Femur (tissue), 1 donor: ENCODE data around the gene SAMD8.
A peak's percentile ranks its signal among the peaks of the same experiment; 100 is the strongest.
"Not testable (repeated sequence)": the region's sequence is repeated elsewhere in the genome, so short reads cannot be mapped to it uniquely, and the experiment has no call there.

Experiments used
- DNase-seq: peaks from one replicate; pipeline ENCODE4 v3.0.0-alpha.2; 2017

Gene SAMD8

GRCh38 chr10:75197066-75197465 lies 85.6 kb downstream of the SAMD8 start:
- no peak for DNase-seq

GRCh38 chr10:75197906-75198305 lies 86.5 kb downstream of the SAMD8 start:
- no peak for DNase-seq

GRCh38 chr10:75199949-75200348 lies 88.5 kb downstream of the SAMD8 start:
- not testable (repeated sequence) for DNase-seq

DNA sequence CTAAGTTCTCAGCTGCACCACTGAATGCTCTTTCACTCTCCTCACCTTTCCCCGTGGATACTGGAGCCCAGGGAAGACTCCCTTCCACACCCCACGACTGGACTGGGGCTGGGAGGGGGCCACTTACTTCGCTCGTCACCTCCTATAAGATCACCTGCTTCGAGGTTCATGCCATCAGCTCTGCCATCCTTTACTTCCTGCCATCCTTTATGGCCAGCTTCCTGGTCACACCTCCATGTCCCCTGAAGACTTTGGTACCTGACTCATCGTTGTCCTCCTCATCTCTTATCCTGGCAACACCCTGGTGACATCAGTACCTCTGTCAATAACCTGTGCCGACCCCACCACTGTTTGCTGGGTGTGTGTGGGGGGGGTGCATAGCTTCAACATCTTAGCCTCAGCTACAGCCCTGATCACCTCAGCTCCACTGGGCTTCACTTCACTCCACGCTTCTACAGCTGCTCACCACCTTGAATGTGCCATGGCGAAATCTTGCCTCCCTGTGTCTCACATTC lies 90.4 kb downstream of the SAMD8 start:
- no peak for DNase-seq

DNA sequence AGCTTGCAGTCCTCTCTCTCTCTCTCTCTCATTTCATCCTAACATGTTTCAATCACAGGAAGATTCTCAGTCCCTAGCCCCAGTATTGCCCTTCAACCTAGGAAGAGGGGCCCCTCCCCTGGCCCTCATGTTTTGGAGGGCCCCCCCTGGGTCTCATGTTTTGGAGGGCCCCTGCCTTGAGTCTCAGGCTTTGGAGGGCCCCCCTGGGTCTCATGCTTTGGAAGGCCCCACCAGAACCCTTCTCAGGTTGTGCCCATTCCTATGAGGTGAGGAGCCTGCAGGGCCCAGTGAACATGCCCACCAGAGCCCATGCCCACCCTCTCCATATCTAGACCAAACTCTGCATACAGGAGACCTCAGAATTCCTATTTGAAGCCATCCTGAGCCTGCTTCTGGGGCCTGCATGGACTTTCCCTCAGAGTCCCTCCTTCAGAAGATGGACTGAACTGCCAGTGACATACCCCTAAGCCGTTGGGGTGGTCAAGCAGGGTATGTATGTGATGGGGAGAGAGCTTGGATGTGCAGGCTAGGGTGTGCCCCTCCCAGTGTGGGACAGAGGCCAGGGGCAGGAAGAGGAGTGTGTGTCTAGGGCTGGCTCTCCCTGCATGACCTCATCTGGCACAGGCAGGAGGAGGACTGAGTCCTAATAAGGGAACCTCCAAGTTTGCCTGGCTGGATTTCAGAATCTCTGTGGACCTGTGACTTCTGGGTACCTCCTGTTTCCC lies 91.0 kb downstream of the SAMD8 start:
- peak; percentile 36 for DNase-seq

DNA sequence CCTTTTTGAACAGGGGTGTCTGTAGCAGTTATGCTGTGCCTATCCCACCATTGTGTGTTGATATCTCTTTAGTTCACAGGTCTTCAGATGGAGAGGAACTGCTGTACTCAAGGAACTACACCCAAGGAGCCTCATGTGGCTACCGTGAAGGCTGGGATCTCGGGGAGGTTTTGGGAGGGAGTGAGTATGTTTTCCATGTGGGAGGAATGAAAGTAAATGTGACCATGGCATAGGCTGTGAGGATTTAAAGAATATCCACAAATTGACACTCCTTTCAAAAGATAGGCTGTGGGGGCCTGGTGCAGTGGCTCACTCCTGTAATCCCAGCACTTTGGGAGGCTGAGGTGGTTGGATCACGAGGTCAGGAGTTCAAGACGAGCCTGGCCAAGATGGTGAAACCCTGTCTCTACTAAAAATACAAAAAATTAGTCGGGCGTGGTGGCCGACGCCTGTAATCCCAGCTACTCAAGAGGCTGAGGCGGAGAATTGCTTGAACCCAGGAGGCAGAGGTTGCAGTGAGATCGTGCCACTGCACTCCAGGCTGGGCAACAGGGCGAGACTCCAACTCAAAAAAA lies 91.7 kb downstream of the SAMD8 start:
- not testable (repeated sequence) for DNase-seq

DNA sequence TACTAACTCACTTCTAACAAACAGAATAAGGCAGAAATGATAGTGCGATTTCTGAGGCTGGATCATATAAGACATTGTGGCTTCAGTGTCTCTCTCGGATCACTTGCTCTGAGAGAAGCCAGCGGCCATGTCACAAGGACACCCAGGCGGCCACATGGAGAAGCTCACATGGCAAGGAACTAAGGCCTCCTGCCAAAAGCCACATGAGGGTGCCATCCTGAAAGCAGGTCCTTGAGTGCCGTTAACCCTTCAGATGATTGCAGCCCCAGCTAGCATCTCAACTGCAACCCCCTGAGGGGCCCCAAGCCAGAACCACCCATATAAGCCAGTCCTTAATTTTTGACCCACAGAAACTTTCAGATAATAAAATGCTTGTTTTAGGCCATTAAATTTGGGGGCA lies 92.3 kb downstream of the SAMD8 start:
- DNase-seq: no peak

DNA sequence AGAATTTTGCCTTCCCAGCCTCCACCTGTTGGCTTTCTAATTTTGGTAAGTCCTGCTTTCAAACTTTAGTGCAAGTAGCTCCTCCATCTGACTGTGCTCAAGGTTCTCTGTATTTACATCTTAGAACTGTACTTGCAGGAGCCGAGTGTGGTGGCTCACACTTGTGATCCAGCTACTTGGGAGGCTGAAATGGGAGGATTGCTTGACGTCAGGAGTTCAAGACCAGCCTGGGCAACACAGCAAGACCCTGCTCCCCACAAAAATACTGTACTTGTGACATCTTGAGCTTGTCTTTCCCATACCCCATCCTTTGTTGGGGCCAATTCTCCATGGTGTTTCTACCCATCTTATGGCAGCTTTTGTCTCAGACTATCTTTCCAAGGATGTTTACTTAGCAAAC lies 94.5 kb downstream of the SAMD8 start:
- DNase-seq: no peak

DNA sequence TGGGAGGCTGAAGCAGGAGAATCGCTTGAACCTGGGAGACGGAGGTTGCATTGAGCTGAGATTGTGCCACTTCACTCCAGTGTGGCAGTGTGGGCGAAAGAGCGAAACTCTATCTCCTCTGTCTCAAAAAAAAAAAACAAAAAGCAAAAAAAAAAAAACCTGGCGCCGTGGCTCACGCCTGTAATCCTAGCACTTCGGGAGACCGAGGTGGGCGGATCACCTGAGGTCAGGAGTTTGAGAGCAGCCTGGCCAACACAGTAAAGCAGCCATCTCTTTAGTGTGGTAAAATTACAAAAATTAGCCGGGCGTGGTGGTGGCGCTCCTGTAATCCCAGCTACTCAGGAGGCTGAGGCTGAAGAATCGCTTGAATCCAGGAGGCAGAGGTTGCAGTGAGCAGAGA lies 95.2 kb downstream of the SAMD8 start:
- not testable (repeated sequence) for DNase-seq

DNA sequence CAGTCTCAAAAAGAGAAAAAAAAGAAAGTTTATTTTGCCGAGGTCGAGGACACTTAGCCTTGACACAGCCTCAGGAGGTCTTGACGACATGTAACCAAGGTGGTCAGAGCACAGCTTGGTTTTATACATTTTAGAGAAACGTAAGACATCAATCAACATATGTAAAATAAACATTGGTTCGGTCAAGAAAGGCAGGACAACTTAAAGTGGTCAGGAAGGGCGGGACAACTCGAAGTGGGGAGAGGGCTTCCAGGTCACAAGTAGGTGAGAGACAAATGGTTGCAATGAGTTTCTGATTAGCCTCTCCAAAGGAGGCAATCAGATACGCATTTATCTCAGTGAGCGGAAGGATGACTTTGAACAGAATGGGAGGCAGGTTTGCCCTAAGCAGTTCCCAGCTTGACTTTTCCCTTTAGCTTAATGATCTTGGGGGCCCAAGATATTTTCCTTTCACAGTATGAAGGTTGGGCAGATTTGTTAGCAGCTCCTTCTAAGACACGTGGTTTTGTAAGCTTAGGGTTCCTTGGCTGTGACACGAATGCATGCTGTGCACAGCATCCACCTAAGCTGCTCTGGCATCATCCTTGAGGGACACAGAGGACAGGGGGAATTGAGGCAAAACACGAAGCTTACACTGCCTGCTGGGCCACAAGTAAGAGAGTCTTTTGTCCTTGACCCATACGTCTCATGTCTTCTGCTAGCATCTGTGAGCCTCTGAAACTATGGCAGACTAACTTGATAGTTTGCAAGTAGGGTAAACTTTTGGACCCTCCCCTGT lies 95.8 kb downstream of the SAMD8 start:
- no peak for DNase-seq

- DNase-seq: no peak
Measured at GRCh38 chr10:75207857-75208144, 96.3 kb downstream of the SAMD8 start.

GRCh38 chr10:75208181-75208580 lies 96.7 kb downstream of the SAMD8 start:
- peak; percentile 51 for DNase-seq

DNA sequence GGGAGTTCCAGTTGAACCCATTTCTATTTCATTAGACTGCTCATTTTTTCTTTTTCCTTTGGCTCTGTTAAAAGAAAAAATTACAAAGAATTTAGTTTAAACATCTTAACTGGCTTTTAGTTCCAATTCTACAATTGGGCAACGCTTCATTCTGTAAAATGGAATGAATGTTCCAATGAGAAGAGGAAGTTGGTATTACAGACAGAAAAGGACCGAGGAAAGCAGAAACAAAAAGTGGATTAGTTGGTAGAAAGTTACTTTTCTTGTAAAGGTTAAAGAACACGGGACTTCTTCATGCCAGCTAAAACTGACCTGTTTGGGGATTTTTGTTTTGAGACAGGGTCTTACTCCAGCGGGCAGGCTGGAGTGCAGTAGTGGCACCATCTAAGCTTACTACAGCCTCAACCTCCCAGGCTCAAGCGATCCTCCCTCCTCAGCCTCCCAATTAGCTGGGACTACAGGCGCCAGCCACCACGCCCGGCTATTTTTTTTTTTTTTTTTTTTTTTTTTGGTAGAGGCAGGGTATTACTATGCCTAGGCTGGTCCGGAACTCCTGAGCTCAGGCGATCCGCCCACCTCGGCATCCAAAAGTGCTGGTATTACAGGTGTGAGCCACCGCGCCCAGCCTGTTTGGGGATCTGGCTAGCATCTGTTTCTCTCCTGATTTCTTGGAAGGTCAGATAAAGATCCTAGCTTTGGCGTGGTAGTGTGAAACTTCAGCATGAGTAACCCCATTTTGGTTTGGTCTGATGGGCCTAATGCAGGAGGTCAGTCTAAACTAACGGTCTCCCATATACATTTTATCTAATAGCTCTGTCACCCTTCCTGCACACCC lies 97.8 kb downstream of the SAMD8 start:
- no peak for DNase-seq

- DNase-seq: peak; percentile 89
Measured at GRCh38 chr10:75209921-75210281, 98.4 kb downstream of the SAMD8 start.

DNA sequence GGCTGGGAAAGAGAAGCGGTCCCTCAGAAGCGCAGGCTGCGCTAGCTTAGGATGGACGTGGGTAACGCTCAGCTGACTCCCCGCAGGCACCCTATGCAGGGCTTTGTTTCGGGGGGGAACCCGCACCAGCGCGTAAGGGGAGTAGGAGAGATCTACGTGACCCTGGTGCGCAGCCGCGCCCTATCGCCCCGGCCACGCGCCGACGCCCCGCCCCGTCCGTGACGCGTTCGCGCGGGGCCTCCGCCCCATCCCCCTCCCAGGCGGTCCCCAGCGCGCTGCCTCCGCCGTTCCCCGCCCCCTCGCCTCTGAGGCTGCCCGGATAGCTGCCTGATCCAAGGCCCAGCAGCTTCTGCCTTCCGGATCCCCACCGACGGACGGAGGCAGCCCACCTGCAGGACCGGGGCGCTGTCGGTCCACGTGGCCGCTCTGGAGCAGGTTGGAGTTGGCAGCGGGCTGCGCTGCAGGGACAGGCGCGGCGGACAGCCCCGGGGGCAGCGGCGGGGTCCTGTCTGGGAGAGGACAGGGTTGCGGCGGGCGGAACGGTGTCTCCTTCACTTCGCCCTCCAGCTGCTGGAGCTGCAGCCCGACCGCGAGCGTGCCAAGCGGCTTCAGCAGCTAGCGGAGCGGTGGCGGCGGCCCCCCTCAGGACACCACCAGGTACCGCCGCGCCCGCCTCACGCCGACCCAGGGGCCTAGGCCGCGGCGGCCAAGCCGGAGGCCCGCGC lies 99.0 kb downstream of the SAMD8 start, which contains the start of gene VDAC2:
VDAC2 (plus strand) TSS at position 515 of the 725 bp plus-strand sequence. CDS start 363 bp downstream, outside the sequence.
- peak; percentile 95 for DNase-seq

DNA sequence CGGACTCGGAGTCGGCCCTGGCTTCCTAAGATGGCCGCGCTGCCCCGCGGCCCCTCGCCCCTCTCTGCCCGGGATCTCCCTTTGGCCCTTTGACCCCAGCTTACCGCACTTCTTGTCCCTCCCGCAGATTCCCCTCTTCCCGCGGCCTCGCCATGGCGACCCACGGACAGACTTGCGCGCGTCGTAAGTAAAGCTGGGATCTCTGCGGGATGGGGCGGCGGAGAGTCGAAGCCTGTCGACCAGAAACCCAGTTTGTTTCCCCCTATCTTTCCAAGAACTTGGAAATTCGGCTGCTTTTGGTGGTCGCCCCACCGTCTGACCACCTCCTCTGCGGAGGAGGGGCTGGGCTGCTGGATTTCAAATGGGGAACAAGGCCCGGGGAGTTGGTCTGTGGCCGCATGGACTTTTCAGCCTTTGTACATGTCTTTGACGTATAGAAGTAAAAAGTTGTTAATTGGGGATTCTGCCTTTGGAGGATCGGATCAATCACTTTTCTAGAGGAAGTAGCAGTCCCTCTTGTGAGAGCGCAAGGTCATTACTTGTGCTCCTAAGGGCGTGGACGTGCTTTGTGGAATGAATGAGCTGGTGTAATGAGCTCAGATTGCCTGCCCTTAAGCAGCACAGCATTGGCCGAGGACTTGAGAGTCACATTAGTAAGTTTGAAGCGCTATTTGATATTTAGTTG lies 99.7 kb downstream of the SAMD8 start:
- DNase-seq: peak; percentile 46

DNA sequence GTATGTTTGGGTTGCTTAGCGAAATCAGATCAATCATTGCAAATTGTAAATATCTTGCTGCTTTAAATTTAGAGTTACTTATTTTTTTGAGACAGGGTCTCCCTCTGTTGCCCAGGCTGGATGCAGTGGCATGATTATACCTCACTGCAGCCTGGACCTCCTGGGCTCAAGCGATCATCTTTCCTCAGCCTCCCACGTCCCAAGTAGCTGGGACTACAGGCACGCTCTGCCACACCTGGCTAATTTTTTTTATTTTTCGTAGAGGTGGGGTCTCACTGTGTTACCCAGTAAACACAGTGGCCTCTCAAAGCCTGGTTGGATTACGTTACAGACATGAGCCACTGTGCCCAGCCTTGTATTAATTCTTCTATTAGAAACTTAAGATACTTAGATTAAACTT lies 100.9 kb downstream of the SAMD8 start:
- no peak for DNase-seq

- no peak for DNase-seq
Measured at GRCh38 chr10:75220274-75220673, 108.8 kb downstream of the SAMD8 start.

GRCh38 chr10:75221492-75221891 lies 110.0 kb downstream of the SAMD8 start:
- not testable (repeated sequence) for DNase-seq

DNA sequence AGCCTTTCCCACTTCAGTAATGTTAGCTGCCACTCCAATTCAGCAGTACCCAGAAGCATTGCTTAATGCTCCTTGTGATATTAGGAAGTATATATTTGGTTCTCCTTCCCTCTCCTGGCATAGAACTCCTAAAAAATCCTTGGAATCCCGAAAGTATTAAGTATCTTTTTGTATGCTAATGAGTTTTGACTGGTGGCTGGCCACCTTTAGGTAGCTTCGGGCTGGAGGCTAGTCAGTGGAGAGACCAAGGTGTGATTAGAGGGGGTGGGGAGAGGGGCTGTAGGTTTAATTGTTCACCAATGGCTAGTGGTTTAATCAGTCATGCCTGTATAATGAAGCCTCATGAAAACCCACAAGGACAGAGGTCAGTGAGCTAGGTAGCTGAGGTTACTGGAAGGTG lies 112.1 kb downstream of the SAMD8 start:
- no peak for DNase-seq

DNA sequence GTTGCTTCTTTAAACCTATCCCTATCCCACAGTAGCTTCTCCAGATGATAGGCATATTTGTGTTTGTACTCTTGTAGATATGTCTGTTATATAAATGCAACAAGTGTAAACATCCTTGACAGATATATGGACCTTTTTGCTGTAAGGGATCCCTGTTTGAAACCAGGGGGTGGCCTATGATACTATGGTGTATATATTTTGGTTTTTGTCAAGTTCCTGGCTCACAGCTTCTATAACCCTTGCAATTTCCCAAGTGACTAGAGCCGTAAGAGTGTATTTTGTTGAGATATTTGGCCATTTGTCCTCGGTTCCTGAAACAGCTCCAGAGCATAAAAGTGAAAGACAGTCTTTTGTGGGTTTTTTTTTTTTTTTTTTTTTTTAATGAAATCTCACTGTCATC lies 114.6 kb downstream of the SAMD8 start:
- DNase-seq: no peak

GRCh38 chr10:75226656-75227055 lies 115.2 kb downstream of the SAMD8 start:
- no peak for DNase-seq
